GM12878 (cell line): ENCODE data around the gene OGA. TPM values are rescaled to one million over a fixed set of nuclear protein-coding genes. Genes with fewer than 3 reads are reported as not detected.

Experiments used
- ATAC-seq: fragments of 200-7000 bp; cut with Tn5 transposase; 3 replicates; pipeline ENCODE4 v1.9.1; 2020; ENCODE audit warnings: mild to moderate bottlenecking, moderate library complexity
- BruUV-seq: library from RNA; stranded (reverse); fragments of 400-500 nt; replicated peaks from 2 replicates; lab custom pipeline; 2021; lab: Mats Ljungman, UMichigan
- CTCF ChIA-PET: fragments of 300-600 bp; sonication (Branson Sonifier 250); formaldehyde crosslinking; extraction: SDS; loops from one replicate; lab custom pipeline; 2021; ENCODE audit warnings: inconsistent platforms; lab: Yijun Ruan, JAX
- POLR2A ChIA-PET: fragments of 350-600 bp; formaldehyde crosslinking; extraction: SDS; loops from one replicate; lab custom pipeline; 2021; ENCODE audit warnings: inconsistent platforms; lab: Charles Lee
- RAD21 ChIA-PET: fragments of 300-600 bp; sonication (Branson Sonifier 250); formaldehyde crosslinking; loops from one replicate; lab custom pipeline; 2023; ENCODE audit warnings: antibody characterized with exemption; ENCODE audit not compliant: unreplicated experiment; lab: Charles Lee
- SMC1A ChIA-PET: fragments of 300-600 bp; sonication (Branson Sonifier 250); formaldehyde crosslinking; loops from one replicate; lab custom pipeline; 2023; ENCODE audit not compliant: unreplicated experiment, uncharacterized antibody; lab: Charles Lee
- DNase-seq: peaks from one replicate; pipeline ENCODE4 v3.0.0-alpha.2; 2011; ENCODE audit warnings: low read depth, low spot score
- FAIRE-seq: peaks from 3 replicates; lab custom pipeline; 2011; peaks lifted over from hg19 to GRCh38; lab: Jason Lieb, UNC
- H2AFZ ChIP-seq: 2 replicates; pipeline ENCODE4 v1.6.0; 2011; ENCODE audit warnings: low read depth, low read length, control low read depth; ENCODE audit not compliant: control insufficient read depth
- H3K27ac ChIP-seq: 2 replicates; pipeline ENCODE4 v1.5.1; 2011; ENCODE audit warnings: control low read depth; ENCODE audit not compliant: control insufficient read depth, insufficient read depth
- H3K27me3 ChIP-seq, 2 experiments: replicated peaks in 1 of 2; 2 replicates each; pipeline versions ENCODE4 v1.6.0 to v1.6.1; 2011; ENCODE audit warnings: low read length in 1 of 2; ENCODE audit not compliant: control insufficient read depth in 2 of 2, insufficient read depth in 2 of 2
- H3K36me3 ChIP-seq, 2 experiments: 2 replicates each; pipeline ENCODE4 v1.5.1; 2011; ENCODE audit warnings: low read length in 1 of 2; ENCODE audit not compliant: control insufficient read depth in 2 of 2, insufficient read depth in 2 of 2
- H3K4me1 ChIP-seq: 2 replicates; pipeline ENCODE4 v1.6.1; 2011; ENCODE audit warnings: mild to moderate bottlenecking, low read length, moderate library complexity, mixed read lengths; ENCODE audit not compliant: control insufficient read depth, insufficient read depth
- H3K4me2 ChIP-seq: 2 replicates; pipeline ENCODE4 v1.6.0; 2011; ENCODE audit warnings: control low read depth; ENCODE audit not compliant: control insufficient read depth, insufficient read depth
- H3K4me3 ChIP-seq: fragments of 200-600 bp; sonication (generic); 2 replicates; pipeline ENCODE4 v1.5.1; 2016
- H3K79me2 ChIP-seq: 2 replicates; pipeline ENCODE4 v1.6.0; 2011; ENCODE audit warnings: low read length; ENCODE audit not compliant: control insufficient read depth, insufficient read depth
- H3K9ac ChIP-seq: 2 replicates; pipeline ENCODE4 v1.8.0; 2011; ENCODE audit warnings: low read length, control low read depth, mixed read lengths; ENCODE audit not compliant: control insufficient read depth, insufficient read depth
- H3K9me3 ChIP-seq: replicated peaks from 3 replicates; pipeline ENCODE4 v1.5.1; 2011; ENCODE audit warnings: mild to moderate bottlenecking, low read length; ENCODE audit not compliant: control insufficient read depth, insufficient read depth
- H4K20me1 ChIP-seq: 2 replicates; pipeline ENCODE4 v1.6.0; 2011; ENCODE audit not compliant: control insufficient read depth, insufficient read depth
- CTCF ChIP-seq, 3 experiments: IDR thresholded peaks in 2 of 3; conservative IDR thresholded peaks in 1 of 3; 2 replicates each; pipeline ENCODE4 v1.5.1; 2011; ENCODE audit warnings: low read depth in 3 of 3, low read length in 3 of 3, mild to moderate bottlenecking in 3 of 3, control low read depth in 2 of 3, moderate library complexity in 2 of 3, inconsistent platforms in 1 of 3, mixed read lengths in 1 of 3; ENCODE audit not compliant: control insufficient read depth in 2 of 3, insufficient read depth in 1 of 3; ENCODE audit errors: extremely low read depth in 1 of 3
- DPF2 ChIP-seq: fragments of 450-650 bp; IDR thresholded peaks from 2 replicates; pipeline ENCODE4 v1.6.1; 2017; ENCODE audit warnings: mild to moderate bottlenecking
- GABPA ChIP-seq: IDR thresholded peaks from 2 replicates; pipeline ENCODE4 v1.6.1; 2014; ENCODE audit warnings: antibody characterized with exemption, low read depth, mild to moderate bottlenecking, inconsistent platforms
- HDAC6 ChIP-seq: fragments of 200-600 bp; sonication (generic); IDR thresholded peaks from one replicate; pipeline ENCODE4 v1.8.0; 2017; ENCODE audit warnings: antibody characterized with exemption; ENCODE audit not compliant: unreplicated experiment
- MEF2A ChIP-seq: IDR thresholded peaks from 2 replicates; pipeline ENCODE4 v1.6.1; 2011; ENCODE audit warnings: low read depth, mild to moderate bottlenecking, low read length, moderate library complexity; ENCODE audit not compliant: insufficient read depth
- NR2F1 ChIP-seq: fragments of 450-650 bp; conservative IDR thresholded peaks from 2 replicates; pipeline ENCODE4 v1.6.1; 2017; ENCODE audit warnings: mild to moderate bottlenecking
- SMC3 ChIP-seq: IDR thresholded peaks from 2 replicates; pipeline ENCODE4 v1.6.1; 2011; ENCODE audit warnings: low read length, improper control_type of control experiment, borderline replicate concordance
- STAT3 ChIP-seq: IDR thresholded peaks from 2 replicates; pipeline ENCODE4 v1.6.1; 2011; ENCODE audit warnings: low read depth, low read length, improper control_type of control experiment
- SUZ12 ChIP-seq: fragments of 200-600 bp; sonication (generic); IDR thresholded peaks from one replicate; pipeline ENCODE4 v1.6.1; 2018; ENCODE audit warnings: antibody characterized with exemption, mild to moderate bottlenecking; ENCODE audit not compliant: unreplicated experiment
- ZBTB4 ChIP-seq: fragments of 450-650 bp; formaldehyde crosslinking; IDR thresholded peaks from 2 replicates; pipeline ENCODE4 v1.4.0; 2022; ENCODE audit warnings: mild to moderate bottlenecking, moderate library complexity
- ZNF274 ChIP-seq: IDR thresholded peaks from one replicate; pipeline ENCODE4 v1.8.0; 2011; ENCODE audit not compliant: insufficient read length, insufficient read depth
- WGBS: methylation state at CpG from one replicate; pipeline ENCODE4 v1.1.6; 2016; ENCODE audit warnings: low lambda C conversion rate; ENCODE audit not compliant: insufficient replicate concordance, insufficient coverage; ENCODE audit errors: missing lambda C conversion rate; 5-methylcytosine and 5-hydroxymethylcytosine counted together
- in situ Hi-C: fragments of 300-500 bp; cut with MboI; formaldehyde crosslinking; loops from 9 replicates; pipeline ENCODE4 v1.14.3; 2018; ENCODE audit warnings: mixed read lengths
- intact Hi-C: fragments of 100-400 bp; cut with micrococcal nuclease; formaldehyde crosslinking; loops from one replicate; pipeline ENCODE4 v1.14.2; 2022; ENCODE audit not compliant: unreplicated experiment
- polyA plus RNA-seq, 11 experiments: library from polyadenylated mRNA; depleted of rRNA in 4 of 11; unstranded in 6 of 11; stranded (reverse) in 5 of 11; fragments of >200 nt; fragmentation: Nextera tagmentation in 4 of 11; fragmentation: Illumina TruSeq in 1 of 11; extraction: Ambion mirVana in 4 of 11; extraction: Trizol in 1 of 11; gene quantifications; 1 replicate in 1 of 11; 2 replicates in 10 of 11; pipeline versions ENCODE4 v1.2.1 to v1.2.3, GENCODE V29; 2011 to 2016; ENCODE audit warnings: inconsistent platforms in 2 of 11, missing spikeins in 2 of 11, low read depth in 1 of 11
- total RNA-seq, 4 experiments: library from RNA; depleted of rRNA in 3 of 4; stranded (reverse); fragments of >200 nt in 3 of 4; fragmentation: Illumina TruSeq in 1 of 4; extraction: Trizol in 1 of 4; gene quantifications; 2 replicates each; pipeline versions ENCODE4 v1.2.1 to v1.2.3, GENCODE V29; 2013 to 2021

The OGA gene
- total and polyA plus RNA-seq, 10 of the 15 experiments (the other 5 are each of a cell fraction or from before 2014, with no cell fraction given), result 23.0 to 145 (median 85.2) TPM

- Histone ChIP-seq H3K4me1 (peaks cover 33% of the 10 kb centered on the region), H2AFZ (no peak overlapping the region), H3K27me3 (peaks cover 13 to 20% of the 10 kb centered on the region in 2 experiments; a peak in 3 of 4 replicates), H3K27ac (no peak overlapping the region), H3K4me2 (peak overlapping the region; percentile 59), H3K4me3 (no peak overlapping the region), H3K36me3 (no peaks in the 10 kb centered on the region), H4K20me1 (no peaks in the 10 kb centered on the region), H3K9me3 (no peaks in the 10 kb centered on the region), H3K9ac (no peak overlapping the region), H3K79me2 (no peaks in the 10 kb centered on the region; the same call in 1 of the 2 replicates)
- FAIRE-seq (no peak), ATAC-seq (no peak), DNase-seq (no peak)
- intact Hi-C loops (no loop called here), in situ Hi-C loops (no loop called here)
- no peak for TF ChIP-seq MEF2A
- no peak for TF ChIP-seq CTCF (IDR thresholded peaks at IDR 0.05 in 2 of 3, conservative IDR thresholded peaks at IDR 0.05 in 1 of 3; ENCODE audit: control insufficient read depth in 2 of 3, extremely low read depth in 1 of 3, insufficient read depth in 1 of 3, low read depth in 3 of 3, low read length in 3 of 3)
- no peak for TF ChIP-seq ZNF274
- TF ChIP-seq SUZ12, result peak; percentile 80
- TF ChIP-seq NR2F1, result no peak
- no peak for TF ChIP-seq STAT3
- 0 out of 2 replicates have a peak, but pooled peaks have one; percentile 14 for TF ChIP-seq DPF2
- TF ChIP-seq GABPA, result no peak
- peak; percentile 42 for TF ChIP-seq HDAC6
- TF ChIP-seq SMC3, result no peak
- TF ChIP-seq ZBTB4 (CRISPR knock-in tag), result no peak
- CTCF ChIA-PET, result interaction anchor here (9.8 kb wide), 1 partner anchor 176 kb away, joined by 334 read pairs; no protein-coding TSS in a partner anchor
- POLR2A ChIA-PET, result interaction anchor here (0.5 kb wide), 1 partner anchor 76 kb away, joined by 4 read pairs; no protein-coding TSS in a partner anchor
- RAD21 ChIA-PET, result interaction anchor here (1.8 kb wide), 1 partner anchor 173 kb away, joined by 4 read pairs; no protein-coding TSS in a partner anchor
- BruUV-seq, result no TSS peak
- 34% methylated on average over 36 of the region's 74 CpGs for WGBS
- SMC1A ChIA-PET, result no interaction called here
Observed at GRCh38 chr10:101776161-101776817, 42.0 kb downstream of the OGA start.
